ENCODE data around the gene SLC7A1. TPM values are rescaled to one million over a fixed set of nuclear protein-coding genes. Genes with fewer than 3 reads are reported as not detected.

The SLC7A1 gene
- total and polyA plus RNA-seq, 12 donors = 3.8 to 29.2 (median 17.4) TPM

DNA sequence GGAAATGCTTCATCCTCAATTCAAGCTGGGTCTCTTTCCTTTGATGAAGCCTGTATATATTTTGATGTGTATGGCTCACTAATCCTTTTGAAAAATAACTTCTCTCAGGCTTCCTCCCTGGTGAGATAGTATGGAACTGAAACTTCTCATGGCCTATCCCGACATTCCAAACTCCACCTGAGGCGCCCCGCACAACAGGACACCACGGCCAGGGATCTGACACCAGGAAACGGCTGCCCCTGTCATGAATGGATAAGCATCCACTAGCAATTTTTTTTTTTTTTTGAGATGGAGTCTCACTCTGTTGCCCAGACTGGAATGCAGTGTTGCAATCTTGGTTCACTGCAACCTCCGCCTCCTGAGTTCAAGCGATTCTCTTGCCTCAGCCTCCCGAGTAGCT lies 16.4 kb downstream of the SLC7A1 start:
- no peak overlapping the region for H3K4me3 ChIP-seq
- ATAC-seq (no peak), DNase-seq (no peak)
- TF ChIP-seq, protein P1, sequence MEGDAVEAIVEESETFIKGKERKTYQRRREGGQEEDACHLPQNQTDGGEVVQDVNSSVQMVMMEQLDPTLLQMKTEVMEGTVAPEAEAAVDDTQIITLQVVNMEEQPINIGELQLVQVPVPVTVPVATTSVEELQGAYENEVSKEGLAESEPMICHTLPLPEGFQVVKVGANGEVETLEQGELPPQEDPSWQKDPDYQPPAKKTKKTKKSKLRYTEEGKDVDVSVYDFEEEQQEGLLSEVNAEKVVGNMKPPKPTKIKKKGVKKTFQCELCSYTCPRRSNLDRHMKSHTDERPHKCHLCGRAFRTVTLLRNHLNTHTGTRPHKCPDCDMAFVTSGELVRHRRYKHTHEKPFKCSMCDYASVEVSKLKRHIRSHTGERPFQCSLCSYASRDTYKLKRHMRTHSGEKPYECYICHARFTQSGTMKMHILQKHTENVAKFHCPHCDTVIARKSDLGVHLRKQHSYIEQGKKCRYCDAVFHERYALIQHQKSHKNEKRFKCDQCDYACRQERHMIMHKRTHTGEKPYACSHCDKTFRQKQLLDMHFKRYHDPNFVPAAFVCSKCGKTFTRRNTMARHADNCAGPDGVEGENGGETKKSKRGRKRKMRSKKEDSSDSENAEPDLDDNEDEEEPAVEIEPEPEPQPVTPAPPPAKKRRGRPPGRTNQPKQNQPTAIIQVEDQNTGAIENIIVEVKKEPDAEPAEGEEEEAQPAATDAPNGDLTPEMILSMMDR (IDR thresholded peaks at IDR 0.05) = no peak
- H3K4me1 ChIP-seq = peaks cover 4 to 61% (median 25%) of the 10 kb centered on the region in 9 donors
- H3K9me3 ChIP-seq = no peaks in the 10 kb centered on the region
- no peaks in the 10 kb centered on the region for H3K36me3 ChIP-seq
- intact Hi-C loops (cut with DNase I) = loop anchor here in 1 of 10 donors (5.0 kb wide), 1 partner anchor 72 kb away; no protein-coding TSS in a partner anchor
- H3K27ac ChIP-seq = peak overlapping the region in 1 of 10 donors; percentile 32
- H3K27me3 ChIP-seq = no peaks in the 10 kb centered on the region
- 89 to 92% methylated on average over 8 of the region's 8 CpGs for WGBS, 2 donors

DNA sequence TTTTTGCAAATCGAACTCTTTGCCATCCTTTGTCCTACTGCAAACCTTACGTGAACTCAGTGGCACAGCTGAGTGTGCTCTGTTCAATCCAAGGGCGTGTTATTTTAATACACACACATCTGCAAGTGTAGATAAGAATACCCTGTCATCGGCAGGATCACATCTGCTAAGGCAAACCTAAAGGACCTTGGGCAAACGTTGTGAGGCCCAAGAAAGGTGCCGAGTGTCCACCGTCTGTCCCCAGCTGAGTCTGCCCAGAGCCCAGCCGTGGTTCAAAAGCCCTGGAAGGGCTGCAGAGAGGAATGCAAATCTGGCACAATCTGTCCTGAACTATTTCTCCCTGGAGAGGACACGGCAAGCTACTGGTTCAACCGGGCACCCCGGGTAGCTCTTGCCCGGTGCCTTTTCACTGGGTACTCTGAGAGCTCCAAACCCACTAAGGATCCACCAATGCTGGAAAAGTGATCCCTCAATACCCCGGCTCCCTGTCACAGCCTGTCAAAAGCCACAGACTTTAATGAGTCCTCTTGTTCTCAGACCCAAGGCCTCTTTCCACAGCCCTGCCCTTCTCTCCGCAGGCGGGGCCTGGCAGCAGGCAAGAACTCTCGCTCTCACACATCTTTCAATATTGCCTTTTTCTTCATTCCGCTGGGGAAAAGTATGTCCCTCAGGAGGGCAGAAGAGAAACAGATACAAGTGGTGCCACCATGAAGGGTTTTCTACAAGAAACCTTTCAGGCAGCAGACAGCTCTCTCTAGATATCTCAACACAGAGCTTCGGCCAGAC lies 17.0 kb downstream of the SLC7A1 start:
- peak in 7 of 8 donors; percentile 21 to 57 (median 33) for ATAC-seq
- H3K27ac ChIP-seq = peak overlapping the region in 4 of 10 donors; percentile 22 to 43 (median 32)
- TF ChIP-seq, protein P1 (IDR thresholded peaks at IDR 0.05) = no peak
- no peak overlapping the region for H3K4me3 ChIP-seq
- 57 to 65% methylated on average over 18 of the region's 18 CpGs for WGBS, 2 donors
- H3K27me3 ChIP-seq = no peaks in the 10 kb centered on the region
- H3K4me1 ChIP-seq = peaks cover 4 to 63% (median 28%) of the 10 kb centered on the region in 9 donors
- no peaks in the 10 kb centered on the region for H3K36me3 ChIP-seq
- no peaks in the 10 kb centered on the region for H3K9me3 ChIP-seq
- DNase-seq = no peak
- intact Hi-C loops (cut with DNase I) = loop anchor here in 1 of 10 donors (5.0 kb wide), 1 partner anchor 71 kb away; no protein-coding TSS in a partner anchor

DNA sequence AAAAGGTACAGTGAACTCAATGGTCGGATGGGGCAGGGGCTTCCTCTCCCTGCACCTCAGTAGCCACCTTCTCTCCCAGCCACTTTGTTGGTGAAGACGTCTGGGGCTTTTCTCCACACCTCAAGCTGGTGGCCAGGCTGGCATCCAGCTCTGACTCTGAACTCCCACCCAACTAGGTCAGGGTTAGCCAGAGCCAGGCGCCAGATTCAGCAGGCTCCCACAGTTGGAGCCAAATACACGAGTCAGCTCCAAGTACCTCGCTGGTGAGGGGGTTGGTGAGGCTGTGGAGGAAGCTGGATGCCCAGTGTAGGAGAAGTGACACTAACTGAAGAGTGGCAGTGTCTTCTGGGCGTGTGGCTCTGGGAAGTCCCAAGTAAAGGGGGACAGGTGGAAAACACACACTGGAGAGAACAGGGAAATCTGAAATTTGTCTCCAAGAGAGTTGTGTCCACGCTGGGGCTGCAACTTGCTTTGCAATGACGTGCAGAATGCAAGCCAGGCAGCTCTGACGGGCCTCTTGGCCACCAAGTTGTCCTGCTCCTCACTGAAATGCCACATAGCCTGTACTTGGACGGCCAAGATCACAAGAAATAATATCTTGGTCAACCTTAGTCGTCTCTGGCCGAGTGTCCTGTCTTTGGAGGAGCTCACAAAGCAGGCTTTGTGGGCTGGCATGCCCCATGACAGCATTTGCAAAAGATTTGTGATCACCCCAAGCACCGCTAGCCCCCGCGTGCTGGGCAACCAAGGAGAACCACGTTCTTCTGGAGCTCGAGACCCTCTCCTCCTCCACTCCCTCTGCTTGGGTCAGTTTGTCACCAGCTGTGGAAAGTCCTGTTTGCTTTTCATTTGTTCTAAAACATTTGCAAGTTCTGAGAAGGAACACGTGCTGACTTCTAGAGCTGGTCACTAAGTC lies 18.1 kb downstream of the SLC7A1 start:
- intact Hi-C loops (cut with DNase I) = loop anchor here in 1 of 10 donors (5.0 kb wide), 1 partner anchor 70 kb away; no protein-coding TSS in a partner anchor
- peaks cover 7 to 64% (median 29%) of the 10 kb centered on the region in 9 donors for H3K4me1 ChIP-seq
- no peaks in the 10 kb centered on the region for H3K36me3 ChIP-seq
- no peak overlapping the region for H3K4me3 ChIP-seq
- ATAC-seq (peak; percentile 48 to 83 (median 72)), DNase-seq (peak in 1 of 2 donors; percentile 38)
- WGBS, 2 donors = 82 to 83% methylated on average over 18 of the region's 18 CpGs
- H3K9me3 ChIP-seq = no peaks in the 10 kb centered on the region
- no peaks in the 10 kb centered on the region for H3K27me3 ChIP-seq
- H3K27ac ChIP-seq = peak overlapping the region in 1 of 10 donors; percentile 21
- TF ChIP-seq, protein P1 (IDR thresholded peaks at IDR 0.05) = no peak

DNA sequence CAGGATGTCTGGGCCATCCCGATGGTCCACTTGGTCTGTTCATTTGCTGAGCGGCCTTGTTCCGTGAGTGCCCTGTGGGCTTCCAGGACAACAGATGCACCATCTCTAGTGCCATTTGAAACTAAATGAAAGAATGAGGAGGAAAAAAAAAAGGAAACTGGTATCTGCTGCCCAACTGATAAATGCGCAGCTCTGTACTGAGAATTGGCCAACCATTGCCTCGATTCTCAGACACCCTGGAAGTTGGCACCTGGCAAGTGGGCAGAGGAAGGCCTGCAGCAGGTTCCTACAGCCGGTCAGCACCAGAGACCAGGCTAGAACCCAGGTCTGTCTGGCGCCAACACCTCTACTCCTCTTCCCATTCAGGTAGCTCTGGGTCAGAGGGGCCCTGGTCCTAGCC lies 18.9 kb downstream of the SLC7A1 start:
- Histone ChIP-seq H3K36me3 (no peaks in the 10 kb centered on the region), H3K4me1 (peaks cover 7 to 57% (median 27%) of the 10 kb centered on the region in 9 donors), H3K9me3 (no peaks in the 10 kb centered on the region), H3K27ac (no peak overlapping the region), H3K27me3 (no peaks in the 10 kb centered on the region), H3K4me3 (no peak overlapping the region)
- ATAC-seq (no peak), DNase-seq (no peak)
- WGBS, 2 donors = 96 to 98% methylated on average over 7 of the region's 7 CpGs
- intact Hi-C loops (cut with DNase I) = loop anchor here in 1 of 10 donors (5.0 kb wide), 1 partner anchor 69 kb away; no protein-coding TSS in a partner anchor
- TF ChIP-seq, protein P1 (IDR thresholded peaks at IDR 0.05) = no peak
